Measurements from ENCODE around the gene SPATS2L.

DNA sequence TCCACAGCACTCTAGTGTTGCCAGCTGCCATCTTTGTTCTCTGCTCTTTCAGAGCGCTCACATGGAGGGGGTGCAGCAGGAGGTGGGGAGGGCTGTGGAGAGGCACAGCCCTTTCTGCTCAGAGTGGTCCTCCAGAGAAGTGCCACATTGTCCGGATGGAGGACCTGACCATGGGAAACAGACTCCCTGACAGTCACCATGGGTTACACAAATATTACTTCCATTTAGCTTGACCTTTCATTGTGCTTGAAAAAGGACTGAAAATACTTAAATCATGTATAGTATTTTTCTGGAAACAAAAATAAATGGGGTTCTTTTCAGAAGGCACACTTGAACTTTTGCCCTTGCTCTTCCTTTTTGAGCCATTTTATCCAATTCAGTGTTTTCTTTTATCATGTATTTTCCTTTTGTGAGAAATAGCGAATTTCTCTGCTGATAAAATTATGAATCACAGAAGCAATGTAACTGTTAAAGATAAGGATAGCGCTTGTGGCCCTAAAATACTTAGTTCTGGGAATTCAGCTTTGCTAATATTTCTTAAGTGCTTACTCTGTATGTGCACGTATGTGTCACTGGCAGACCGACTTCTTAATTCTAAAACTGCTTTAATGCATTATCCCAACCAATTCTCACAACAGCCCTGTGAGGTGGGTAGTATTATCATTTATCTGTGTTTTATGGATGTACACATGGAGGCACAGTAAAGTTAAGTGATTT lies 34.2 kb downstream of the SPATS2L start:
- TF ChIP-seq, protein P1, sequence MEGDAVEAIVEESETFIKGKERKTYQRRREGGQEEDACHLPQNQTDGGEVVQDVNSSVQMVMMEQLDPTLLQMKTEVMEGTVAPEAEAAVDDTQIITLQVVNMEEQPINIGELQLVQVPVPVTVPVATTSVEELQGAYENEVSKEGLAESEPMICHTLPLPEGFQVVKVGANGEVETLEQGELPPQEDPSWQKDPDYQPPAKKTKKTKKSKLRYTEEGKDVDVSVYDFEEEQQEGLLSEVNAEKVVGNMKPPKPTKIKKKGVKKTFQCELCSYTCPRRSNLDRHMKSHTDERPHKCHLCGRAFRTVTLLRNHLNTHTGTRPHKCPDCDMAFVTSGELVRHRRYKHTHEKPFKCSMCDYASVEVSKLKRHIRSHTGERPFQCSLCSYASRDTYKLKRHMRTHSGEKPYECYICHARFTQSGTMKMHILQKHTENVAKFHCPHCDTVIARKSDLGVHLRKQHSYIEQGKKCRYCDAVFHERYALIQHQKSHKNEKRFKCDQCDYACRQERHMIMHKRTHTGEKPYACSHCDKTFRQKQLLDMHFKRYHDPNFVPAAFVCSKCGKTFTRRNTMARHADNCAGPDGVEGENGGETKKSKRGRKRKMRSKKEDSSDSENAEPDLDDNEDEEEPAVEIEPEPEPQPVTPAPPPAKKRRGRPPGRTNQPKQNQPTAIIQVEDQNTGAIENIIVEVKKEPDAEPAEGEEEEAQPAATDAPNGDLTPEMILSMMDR (IDR thresholded peaks at IDR 0.05) = no peak
- TF ChIP-seq POLR2A (IDR thresholded peaks at IDR 0.05) (no peak), POLR2AphosphoS5 (IDR thresholded peaks at IDR 0.05) (no peak)
